ENCODE results near the gene AKR1A1. TPM values are rescaled to one million over a fixed set of nuclear protein-coding genes. Genes with fewer than 3 reads are reported as not detected.
"Not testable (repeated sequence)": the region's sequence is repeated elsewhere in the genome, so short reads cannot be mapped to it uniquely, and the experiment has no call there.

Gene AKR1A1
- total RNA-seq, 1 donor from 2014 or later, result 83.6 TPM

DNA sequence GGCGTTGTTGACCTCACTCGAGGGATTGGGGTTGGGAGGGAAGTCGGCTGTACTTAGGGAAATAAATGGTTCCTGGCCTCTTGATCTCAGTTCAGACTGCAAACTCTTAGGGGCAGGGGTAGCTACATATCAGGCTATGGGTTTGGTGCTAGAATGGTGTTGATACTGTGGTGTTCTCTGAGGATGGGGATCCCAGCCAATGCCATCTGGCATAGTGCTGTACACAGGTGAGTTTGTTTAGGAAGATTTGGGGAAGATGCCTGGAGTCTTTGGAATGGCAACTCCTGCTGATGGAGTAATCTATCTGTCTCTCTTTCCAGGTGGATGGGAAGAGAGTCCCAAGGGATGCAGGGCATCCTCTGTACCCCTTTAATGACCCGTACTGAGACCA, 18.9 kb downstream of the AKR1A1 start:
- DNase-seq (ENCODE audit: low read depth), result no peak

DNA sequence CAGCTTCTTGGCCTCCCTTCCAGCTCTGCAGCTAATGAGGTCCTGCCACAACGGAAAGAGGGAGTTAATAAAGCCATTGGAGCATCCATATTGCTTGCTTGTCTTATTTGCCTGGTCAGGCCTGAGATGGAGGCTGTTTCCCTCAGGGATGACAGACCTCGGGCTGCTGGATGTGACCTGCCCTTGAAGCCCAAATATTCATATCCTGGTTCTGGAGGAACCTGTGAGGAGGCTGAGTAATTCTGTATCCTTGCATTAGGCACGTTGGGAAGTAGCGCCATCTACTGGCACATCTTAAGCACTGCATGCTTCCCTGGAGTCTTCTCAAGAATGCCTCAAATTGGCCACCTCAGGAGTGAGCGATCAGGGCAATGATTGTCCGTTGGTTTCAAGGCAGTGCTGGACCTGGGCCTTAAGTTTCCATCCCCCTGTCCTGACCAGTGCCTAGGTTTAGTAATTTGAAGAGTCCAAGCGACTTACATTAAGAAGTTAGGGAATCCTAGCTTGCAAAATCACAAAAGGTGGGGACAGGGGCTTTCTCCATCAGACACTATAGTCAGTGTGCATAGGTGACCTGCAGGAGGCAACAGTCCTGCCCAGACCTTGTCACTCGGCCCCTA, 19.4 kb downstream of the AKR1A1 start:
- DNase-seq (ENCODE audit: low read depth), result peak; percentile 76

DNA sequence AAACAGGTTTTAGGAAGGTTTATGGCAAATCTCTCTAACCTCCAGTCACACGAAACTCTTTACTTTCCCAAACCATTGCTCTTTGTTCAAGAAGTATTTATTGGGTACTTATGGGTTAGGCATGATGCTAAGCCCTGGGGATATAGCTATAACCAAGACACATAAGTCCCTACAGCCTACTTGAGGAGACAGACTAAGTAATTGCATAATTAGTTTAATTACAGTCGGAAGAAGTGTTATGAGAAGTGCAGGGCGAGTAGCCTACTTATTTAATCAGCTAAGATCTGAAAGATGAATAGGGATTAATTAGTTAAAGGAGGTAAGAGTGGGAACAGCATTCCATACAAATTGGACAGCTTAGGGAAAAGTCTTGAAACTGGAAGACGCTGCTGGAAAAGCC, 20.0 kb downstream of the AKR1A1 start:
- DNase-seq (ENCODE audit: low read depth), result no peak

GRCh38 chr1:45573231-45573804, 22.7 kb downstream of the AKR1A1 start:
- no peak for DNase-seq (ENCODE audit: low read depth)

GRCh38 chr1:45574105-45574626, 23.5 kb downstream of the AKR1A1 start:
- DNase-seq (ENCODE audit: low read depth), result no peak

- peak; percentile 98 for DNase-seq (ENCODE audit: low read depth)
Observed at GRCh38 chr1:45583264-45583665, 32.6 kb downstream of the AKR1A1 start.

- DNase-seq (ENCODE audit: low read depth), result peak; percentile 89
Observed at GRCh38 chr1:45583666-45584350, 33.2 kb downstream of the AKR1A1 start, which contains the start of gene NASP. NASP (plus strand) TSS chr1:45584041; CDS start chr1:45584147, 106 bp downstream.

DNA sequence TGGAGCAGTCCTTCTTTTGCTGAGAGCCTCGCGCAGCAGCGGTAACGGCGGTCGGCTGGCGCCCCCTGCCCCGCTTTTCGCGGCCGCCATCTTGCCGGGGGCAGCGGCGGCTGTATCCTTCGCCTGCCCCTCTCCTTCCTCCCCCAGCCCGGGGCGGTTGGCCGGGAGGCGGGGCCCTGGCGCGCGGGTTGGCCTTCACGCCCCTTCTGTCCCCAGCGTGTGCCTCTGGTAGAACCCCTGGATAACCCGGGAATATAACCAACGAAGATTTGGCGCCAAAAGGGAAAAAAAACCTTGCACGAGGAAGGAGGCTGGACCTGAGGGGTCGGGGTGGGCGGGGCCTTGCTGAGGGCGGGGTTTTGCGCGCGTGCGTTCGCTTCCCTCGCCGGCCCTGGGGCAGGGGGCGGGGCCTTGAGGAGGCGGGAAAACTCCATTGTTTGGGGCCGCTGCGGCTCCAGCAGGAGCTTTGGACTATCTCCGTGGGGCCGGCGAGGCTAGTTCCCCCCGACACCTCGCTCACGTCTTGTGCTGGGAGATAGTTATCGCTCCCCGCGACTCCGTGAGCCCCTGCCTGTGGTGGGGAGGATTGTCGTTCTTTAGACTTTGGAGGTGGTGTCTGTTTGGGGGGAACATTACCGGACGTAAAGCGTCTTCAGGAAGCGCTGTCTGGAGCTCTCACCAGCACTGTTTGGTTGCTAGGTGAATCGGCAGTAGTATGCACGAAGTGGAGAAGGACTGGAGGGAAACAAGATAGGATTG, 33.9 kb downstream of the AKR1A1 start:
- peak; percentile 88 for DNase-seq (ENCODE audit: low read depth)

GRCh38 chr1:45585110-45585426, 34.4 kb downstream of the AKR1A1 start:
- DNase-seq (ENCODE audit: low read depth), result no peak

DNA sequence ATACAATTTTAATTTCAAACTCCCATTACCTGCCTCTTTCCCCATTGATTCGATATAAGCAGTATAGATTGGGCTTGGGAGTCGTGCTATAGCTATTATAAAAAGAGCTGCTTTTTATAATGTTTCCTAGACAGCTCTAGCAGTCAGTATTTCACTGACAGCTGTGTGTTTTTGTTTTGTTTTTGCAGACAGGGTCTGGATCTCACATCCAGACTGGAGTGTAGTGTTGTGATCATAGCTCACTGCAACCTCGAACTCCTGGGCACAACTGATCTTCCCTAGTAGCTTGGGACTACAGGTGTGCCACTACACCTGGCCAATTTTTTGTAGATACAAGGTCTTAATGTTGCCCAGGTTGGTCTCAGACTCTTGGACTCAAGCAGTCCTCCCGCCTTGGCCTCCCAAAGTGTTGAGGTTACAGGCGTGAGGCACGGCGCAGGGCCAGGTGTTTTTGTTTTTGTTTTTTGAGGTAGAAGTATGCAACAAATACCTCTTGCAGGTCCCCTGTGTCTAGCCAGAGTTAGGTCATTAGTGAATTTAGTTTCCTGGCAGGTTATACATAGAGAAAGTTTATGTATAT, 35.0 kb downstream of the AKR1A1 start:
- no peak for DNase-seq (ENCODE audit: low read depth)

- DNase-seq (ENCODE audit: low read depth), result no peak
Observed at GRCh38 chr1:45586769-45587168, 36.1 kb downstream of the AKR1A1 start.

DNA sequence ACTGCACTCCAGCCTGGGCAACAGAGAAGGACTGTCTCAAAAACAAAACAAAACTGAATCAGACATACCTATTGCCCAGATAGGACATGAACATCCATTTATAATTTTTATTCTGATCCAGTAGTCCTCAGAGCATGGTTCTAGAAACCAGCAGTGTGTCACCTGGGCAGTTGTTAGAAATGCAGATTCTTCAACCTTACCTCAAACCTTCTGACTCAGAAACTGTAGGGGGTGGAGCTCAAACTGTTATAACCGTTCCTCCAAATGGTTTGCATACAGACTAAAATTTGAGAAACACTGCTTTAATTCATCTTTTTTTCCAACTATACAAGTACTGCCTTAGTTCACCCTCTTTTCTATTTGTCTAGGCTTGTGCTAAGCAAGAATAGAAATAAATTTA, 39.2 kb downstream of the AKR1A1 start:
- DNase-seq (ENCODE audit: low read depth), result no peak

DNA sequence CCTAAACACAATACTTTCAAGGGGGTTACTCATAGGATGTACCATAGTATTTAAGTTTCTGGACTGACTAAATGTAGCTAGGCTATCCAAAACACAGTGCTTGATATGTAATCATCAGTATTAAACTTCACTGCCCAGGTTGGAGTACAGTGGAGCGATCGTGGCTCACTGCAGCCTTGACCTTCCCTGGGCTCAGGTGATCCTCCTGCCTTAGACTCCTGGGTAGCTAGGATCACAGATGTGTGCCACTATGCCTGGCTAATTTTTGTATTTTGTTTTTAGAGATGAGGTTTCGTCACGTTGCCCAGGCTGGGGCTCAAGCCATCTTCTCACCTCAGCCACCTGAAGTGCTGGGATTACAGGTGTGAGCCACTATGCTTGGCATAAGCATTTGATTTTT, 43.8 kb downstream of the AKR1A1 start:
- DNase-seq (ENCODE audit: low read depth), result no peak

- DNase-seq (ENCODE audit: low read depth), result not testable (repeated sequence)
Observed at GRCh38 chr1:45596765-45597164, 46.1 kb downstream of the AKR1A1 start.

DNA sequence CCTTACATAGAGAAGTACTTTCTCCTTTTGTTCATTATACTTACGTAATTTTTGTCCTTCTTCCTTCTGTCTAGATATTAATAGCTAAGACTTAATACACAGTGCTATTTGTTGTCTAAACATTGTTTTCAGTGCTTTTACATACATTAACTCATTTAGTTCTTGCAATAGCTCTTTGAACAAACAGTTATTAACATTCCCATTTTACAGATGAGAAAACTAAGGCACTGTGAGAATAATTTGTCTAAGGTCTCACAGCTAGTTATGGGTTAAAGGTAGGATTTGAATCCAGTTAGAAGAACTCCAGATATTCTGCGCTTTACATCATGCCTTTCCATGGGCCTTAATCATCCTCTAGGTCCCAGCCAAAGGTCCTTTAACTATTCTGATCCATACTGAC, 53.6 kb downstream of the AKR1A1 start:
- DNase-seq (ENCODE audit: low read depth), result no peak

GRCh38 chr1:45607404-45608074, 56.9 kb downstream of the AKR1A1 start:
- no peak for DNase-seq (ENCODE audit: low read depth)

DNA sequence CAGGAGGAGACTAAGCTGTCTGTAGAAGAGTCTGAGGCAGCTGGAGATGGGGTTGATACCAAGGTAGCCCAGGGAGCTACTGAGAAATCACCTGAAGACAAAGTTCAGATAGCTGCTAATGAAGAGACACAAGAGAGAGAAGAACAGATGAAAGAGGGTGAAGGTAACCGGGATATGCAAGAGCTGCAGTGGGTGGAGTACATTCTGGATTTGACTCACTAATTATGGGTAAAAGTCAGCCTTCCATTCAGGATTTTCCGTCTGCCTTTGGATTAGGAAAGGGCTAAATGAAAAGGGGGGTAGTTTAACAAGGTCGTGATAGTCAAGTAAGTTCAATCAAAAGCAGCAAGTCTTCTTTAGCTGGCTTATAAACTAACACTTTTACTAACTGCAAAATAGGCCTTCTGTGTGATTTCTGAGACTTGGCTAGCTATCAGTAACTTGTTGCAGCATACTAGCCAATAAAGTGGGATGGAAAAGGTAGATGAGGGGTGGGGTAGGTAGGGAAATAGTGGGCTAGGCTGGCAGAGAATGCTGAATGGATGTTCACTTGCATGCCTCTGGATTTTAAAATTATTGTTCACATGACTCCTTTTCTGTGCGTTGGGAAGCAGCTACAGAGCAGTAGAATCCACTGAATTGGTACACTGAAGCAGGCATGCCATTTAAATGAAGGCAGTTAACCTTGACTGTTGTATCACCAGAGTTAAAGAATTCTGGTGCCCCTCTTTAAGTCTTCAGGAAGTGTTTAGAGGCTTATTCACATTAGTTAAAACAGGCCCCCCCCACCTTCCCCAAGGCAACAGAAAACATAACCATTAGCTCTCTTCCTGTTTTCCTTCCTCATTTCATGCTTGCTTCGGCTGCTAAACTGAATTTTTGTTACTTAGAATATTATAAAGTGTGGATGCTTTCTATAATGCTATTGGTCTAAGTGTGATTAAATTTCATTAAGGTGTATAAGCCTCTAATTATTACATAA, 57.8 kb downstream of the AKR1A1 start:
- DNase-seq (ENCODE audit: low read depth), result no peak

DNA sequence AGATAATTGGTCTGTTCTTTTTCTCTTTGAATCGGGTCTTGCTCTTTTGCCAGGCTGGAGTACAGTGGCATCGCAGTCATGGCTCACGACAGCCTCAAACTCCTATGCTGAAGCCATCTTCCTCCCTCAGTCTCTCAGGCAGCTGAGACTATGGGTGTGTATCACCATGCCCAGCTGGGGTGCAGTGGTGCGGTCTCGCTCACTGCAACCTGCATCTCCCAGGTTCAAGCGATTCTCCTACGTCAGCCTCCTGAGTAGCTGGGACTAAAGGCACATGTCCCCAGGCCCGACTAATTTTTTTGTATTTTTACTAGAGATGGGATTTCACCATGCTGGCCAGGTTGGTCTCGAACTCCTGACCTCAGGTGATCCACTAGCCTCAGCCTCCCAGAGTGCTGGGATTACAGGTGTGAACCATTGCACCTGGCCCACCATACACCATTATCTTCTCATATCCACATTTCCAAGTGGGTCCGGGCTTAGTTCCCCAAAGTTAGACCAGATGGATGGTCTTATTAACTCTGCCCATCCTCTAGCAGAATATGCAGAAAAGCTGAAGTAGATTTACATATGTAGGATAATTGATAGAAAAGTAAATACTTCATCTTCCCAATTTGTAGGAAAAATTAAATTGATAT, 60.1 kb downstream of the AKR1A1 start:
- DNase-seq (ENCODE audit: low read depth), result no peak

GRCh38 chr1:45612941-45613579, 62.4 kb downstream of the AKR1A1 start:
- no peak for DNase-seq (ENCODE audit: low read depth)
